Kasumi-1 (cell line): ENCODE measurements around the gene RASSF8.
A peak's percentile ranks its signal among the peaks of the same experiment; 100 is the strongest.

Source experiments
- DNase-seq, 2 experiments: peaks; one replicate each; lab custom pipeline; 2025; lab: John Stamatoyannopoulos, UW

RASSF8 gene

DNA sequence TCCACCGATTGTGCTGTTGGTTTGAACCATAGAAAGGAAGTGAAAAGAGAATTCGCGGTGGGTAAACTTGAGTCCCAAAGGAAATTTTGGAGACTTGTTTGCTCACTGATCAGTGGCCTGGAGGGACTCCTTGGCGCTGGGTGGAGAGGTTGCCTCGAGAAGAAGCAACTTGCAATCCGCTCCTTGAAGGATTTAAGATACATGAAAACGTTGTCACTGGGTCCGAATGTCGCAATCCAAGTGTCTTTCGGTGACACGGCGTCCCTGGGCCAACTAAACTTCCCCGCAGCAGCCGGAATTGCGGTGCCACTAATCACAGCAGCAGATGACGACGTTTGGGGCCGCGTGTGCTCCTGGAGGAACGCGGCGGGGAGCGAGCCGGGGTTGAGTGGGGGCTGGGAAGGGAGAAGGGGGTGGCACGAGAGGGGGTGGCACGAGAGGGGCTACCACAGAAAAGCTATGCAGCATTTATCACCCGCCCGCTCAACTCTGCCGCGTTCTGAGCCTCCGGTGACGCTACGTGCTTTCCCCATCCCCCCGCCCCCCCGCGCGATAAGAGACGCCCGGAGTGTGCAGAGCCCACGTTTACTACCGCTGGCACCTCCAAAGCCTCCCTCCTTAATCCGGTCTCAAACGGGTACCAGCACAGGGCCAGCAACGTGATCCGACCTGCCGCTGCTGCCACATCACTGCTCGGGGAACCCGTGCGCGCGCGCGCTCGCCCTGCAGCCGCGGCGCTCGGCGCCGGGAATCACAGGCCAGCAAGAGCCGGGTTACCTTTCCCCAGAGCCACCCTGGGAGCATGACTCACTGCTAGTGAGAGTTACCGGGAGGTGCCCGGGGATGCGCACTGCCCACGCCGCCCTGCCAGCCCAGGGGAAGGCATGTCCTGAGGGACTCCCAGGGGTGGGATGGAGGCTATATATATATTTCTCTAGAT is 167.2 kb downstream of the RASSF8 start:
- no peak for DNase-seq

DNA sequence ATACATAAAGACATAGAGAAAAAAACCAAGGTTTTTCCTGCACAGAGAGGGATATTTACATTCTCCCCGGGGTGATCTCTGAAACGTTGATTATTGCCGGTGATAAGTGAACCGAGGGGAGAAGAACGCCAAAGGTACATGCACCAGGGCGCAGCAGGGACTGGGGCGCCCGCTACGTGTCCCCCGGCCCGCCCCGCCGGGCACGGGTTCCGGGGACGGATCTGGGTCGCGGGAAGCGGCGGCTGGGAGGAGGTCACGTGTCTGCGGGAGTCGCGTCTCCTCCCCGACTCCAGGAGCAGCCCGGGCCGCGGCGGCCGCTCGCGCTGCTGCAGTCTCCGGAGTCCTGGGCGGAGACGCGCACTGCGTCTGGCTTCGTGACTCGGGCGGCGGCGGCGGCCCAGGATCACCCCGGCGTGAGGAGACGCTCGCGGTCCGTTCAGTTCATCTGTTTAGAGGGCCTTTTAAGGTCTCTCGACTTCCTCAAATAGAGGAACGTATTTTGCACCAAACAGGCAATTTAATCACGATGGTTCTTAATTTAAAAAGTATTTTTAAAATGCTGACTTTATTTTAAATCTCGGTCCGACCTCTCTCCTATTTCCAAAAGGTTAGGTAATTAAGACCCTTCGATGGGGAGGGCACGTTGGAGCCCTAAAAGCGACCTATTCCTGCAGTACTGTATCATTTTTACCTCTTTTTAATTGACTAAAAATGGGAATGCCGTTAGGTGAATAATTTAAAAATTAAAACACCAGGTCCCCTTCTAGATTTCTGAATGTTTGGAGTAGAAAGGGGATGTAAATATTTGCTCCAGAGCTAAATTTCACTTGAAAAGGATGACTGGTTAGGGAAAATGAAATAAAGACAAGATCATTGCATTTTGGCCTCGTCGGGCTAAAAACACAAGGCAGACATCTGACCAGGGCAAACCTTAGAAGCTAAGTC is 168.1 kb downstream of the RASSF8 start:
- peak; percentile 49 to 53 for DNase-seq

DNA sequence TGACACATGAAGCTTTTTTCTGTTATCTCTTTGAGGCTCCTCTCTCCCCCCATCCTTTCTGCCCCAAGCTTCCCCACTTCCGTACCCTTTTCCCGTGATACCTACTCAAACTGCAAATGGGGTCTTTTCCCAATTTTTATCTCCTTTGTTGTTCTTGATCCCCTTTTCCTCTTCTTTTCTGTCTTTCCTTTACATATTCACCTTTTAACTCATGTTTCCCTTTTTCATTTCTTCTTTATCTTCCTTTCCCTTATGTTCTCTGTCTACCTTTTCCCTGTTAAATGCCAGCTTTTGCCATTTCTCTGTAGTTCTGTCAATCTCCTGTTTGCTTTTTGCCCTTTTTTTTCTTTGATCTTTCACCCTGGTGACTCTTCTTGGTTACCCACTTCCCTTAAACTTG is 168.9 kb downstream of the RASSF8 start:
- DNase-seq = no peak

DNA sequence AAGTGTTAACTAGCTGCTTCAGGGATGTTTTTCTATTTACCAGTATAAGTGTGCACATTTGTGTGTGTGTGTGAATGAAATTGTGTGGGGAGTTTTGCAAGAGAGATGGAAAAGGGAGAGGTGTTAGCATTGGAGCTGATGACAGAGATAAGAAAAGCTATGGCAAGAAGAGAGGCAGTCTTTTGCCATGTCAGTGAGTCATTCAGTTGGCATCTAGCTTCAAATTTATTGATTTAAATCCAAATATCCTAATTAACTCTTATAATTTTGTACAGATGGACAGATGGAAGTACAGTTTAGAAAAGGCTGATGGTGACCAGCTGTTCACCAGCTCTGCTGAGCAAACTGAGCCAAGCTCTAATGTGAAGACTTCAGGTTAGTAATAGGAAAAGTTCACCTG is 169.7 kb downstream of the RASSF8 start:
- no peak for DNase-seq
